H9 (cell line): ENCODE measurements around the gene CEP83. TPM values are rescaled to one million over a fixed set of nuclear protein-coding genes. Genes with fewer than 3 reads are reported as not detected.

ENCODE experiments used
- DNase-seq: peaks from one replicate; pipeline ENCODE4 v3.0.0-alpha.2; 2017
- H2AFZ ChIP-seq: one replicate; pipeline ENCODE4 v1.6.1; 2013; ENCODE audit warnings: mild to moderate bottlenecking, low read length, control low read depth, moderate library complexity
- H2AK5ac ChIP-seq: 2 replicates; pipeline ENCODE4 v1.6.1; 2013; ENCODE audit warnings: low read length, control low read depth, mixed read lengths; ENCODE audit not compliant: insufficient read length
- H2BK120ac ChIP-seq: one replicate; pipeline ENCODE4 v1.6.1; 2013; ENCODE audit warnings: low read depth, mild to moderate bottlenecking, low read length, control low read depth, inconsistent platforms; ENCODE audit not compliant: poor library complexity, severe bottlenecking
- H2BK12ac ChIP-seq: 2 replicates; pipeline ENCODE4 v1.6.1; 2013; ENCODE audit warnings: low read length, control low read depth, mixed read lengths, low read depth; ENCODE audit not compliant: insufficient read length
- H2BK15ac ChIP-seq: 2 replicates; pipeline ENCODE4 v1.6.1; 2013; ENCODE audit warnings: low read depth, low read length, control low read depth
- H2BK20ac ChIP-seq: one replicate; pipeline ENCODE4 v1.6.1; 2013; ENCODE audit warnings: low read depth, mild to moderate bottlenecking, low read length, control low read depth, inconsistent platforms; ENCODE audit not compliant: poor library complexity, severe bottlenecking
- H2BK5ac ChIP-seq: 2 replicates; pipeline ENCODE4 v1.6.1; 2013; ENCODE audit warnings: low read length, control low read depth, mixed read lengths; ENCODE audit not compliant: insufficient read length
- H3K14ac ChIP-seq: 2 replicates; pipeline ENCODE4 v1.6.1; 2013; ENCODE audit warnings: low read length, control low read depth; ENCODE audit not compliant: insufficient read depth
- H3K18ac ChIP-seq: 2 replicates; pipeline ENCODE4 v1.6.1; 2013; ENCODE audit warnings: low read depth, mild to moderate bottlenecking, mixed read lengths, low read length, control low read depth; ENCODE audit not compliant: insufficient read length
- H3K23ac ChIP-seq: 2 replicates; pipeline ENCODE4 v1.6.1; 2013; ENCODE audit warnings: low read length, control low read depth, mixed read lengths, low read depth; ENCODE audit not compliant: insufficient read length
- H3K23me2 ChIP-seq: 2 replicates; pipeline ENCODE4 v1.6.1; 2013; ENCODE audit warnings: low read depth, mild to moderate bottlenecking, mixed read lengths, low read length, control low read depth; ENCODE audit not compliant: insufficient read length, poor library complexity, severe bottlenecking
- H3K27ac ChIP-seq: 2 replicates; pipeline ENCODE4 v1.5.1; 2013; ENCODE audit warnings: low read length, control low read depth, mixed read lengths, low read depth; ENCODE audit not compliant: insufficient read length
- H3K27me3 ChIP-seq: 2 replicates; pipeline ENCODE4 v1.6.1; 2013; ENCODE audit warnings: low read length, control low read depth, inconsistent platforms; ENCODE audit not compliant: insufficient read depth
- H3K4ac ChIP-seq: 2 replicates; pipeline ENCODE4 v1.6.1; 2013; ENCODE audit warnings: low read depth, mild to moderate bottlenecking, control low read depth, inconsistent platforms, low read length, moderate library complexity
- H3K4me1 ChIP-seq: 2 replicates; pipeline ENCODE4 v1.6.1; 2013; ENCODE audit warnings: low read length, control low read depth, inconsistent platforms; ENCODE audit not compliant: insufficient read depth
- H3K4me2 ChIP-seq: 2 replicates; pipeline ENCODE4 v1.6.1; 2013; ENCODE audit warnings: low read length, control low read depth, mixed read lengths; ENCODE audit not compliant: insufficient read length, insufficient read depth
- H3K56ac ChIP-seq: 2 replicates; pipeline ENCODE4 v1.6.1; 2013; ENCODE audit warnings: low read depth, mild to moderate bottlenecking, mixed read lengths, low read length, control low read depth; ENCODE audit not compliant: insufficient read length
- H3K79me1 ChIP-seq: 2 replicates; pipeline ENCODE4 v1.6.1; 2013; ENCODE audit warnings: low read depth, mild to moderate bottlenecking, moderate library complexity, low read length, control low read depth, inconsistent platforms; ENCODE audit not compliant: insufficient read depth, poor library complexity, severe bottlenecking
- H3K79me2 ChIP-seq: 2 replicates; pipeline ENCODE4 v1.6.1; 2013; ENCODE audit warnings: low read length, control low read depth, inconsistent platforms; ENCODE audit not compliant: insufficient read depth
- H3K9ac ChIP-seq: 2 replicates; pipeline ENCODE4 v1.6.1; 2013; ENCODE audit warnings: low read length, control low read depth, mixed read lengths; ENCODE audit not compliant: insufficient read length; ENCODE audit errors: extremely low read depth
- H3K9me3 ChIP-seq: one replicate; pipeline ENCODE4 v1.6.1; 2013; ENCODE audit warnings: low read depth, low read length, inconsistent platforms; ENCODE audit not compliant: control insufficient read depth
- H3T11ph ChIP-seq: one replicate; pipeline ENCODE4 v1.6.1; 2013; ENCODE audit warnings: mild to moderate bottlenecking, low read length, control low read depth, inconsistent platforms
- H4K20me1 ChIP-seq: one replicate; pipeline ENCODE4 v1.6.1; 2013; ENCODE audit not compliant: control insufficient read depth, insufficient read length, insufficient read depth
- H4K5ac ChIP-seq: 2 replicates; pipeline ENCODE4 v1.6.1; 2013; ENCODE audit warnings: low read depth, mild to moderate bottlenecking, mixed read lengths, low read length, control low read depth; ENCODE audit not compliant: insufficient read length
- H4K8ac ChIP-seq: replicated peaks from 2 replicates; pipeline ENCODE4 v1.6.1; 2013; ENCODE audit warnings: low read length, control low read depth, mixed read lengths, low read depth; ENCODE audit not compliant: insufficient read length
- H4K91ac ChIP-seq: 2 replicates; pipeline ENCODE4 v1.6.1; 2013; ENCODE audit warnings: low read depth, mild to moderate bottlenecking, moderate library complexity, mixed read lengths, low read length, control low read depth; ENCODE audit not compliant: insufficient read length
- H3K27ac Mint-ChIP-seq, 3 experiments: 2 replicates in 2 of 3; 3 replicates in 1 of 3; pipeline ENCODE4 v1.8.0; 2020 to 2021; ENCODE audit warnings: mixed read lengths in 3 of 3, mild to moderate bottlenecking in 1 of 3, moderate library complexity in 1 of 3
- H3K27me3 Mint-ChIP-seq: 2 replicates; pipeline ENCODE4 v1.8.0; 2021; ENCODE audit warnings: low read depth, mild to moderate bottlenecking, moderate library complexity, mixed read lengths
- H3K36me3 Mint-ChIP-seq, 3 experiments: 2 replicates in 2 of 3; 3 replicates in 1 of 3; pipeline ENCODE4 v1.8.0; 2020 to 2021; ENCODE audit warnings: low read depth in 3 of 3, mixed read lengths in 3 of 3; ENCODE audit not compliant: insufficient read depth in 1 of 3
- H3K4me1 Mint-ChIP-seq, 2 experiments: 2 replicates each; pipeline ENCODE4 v1.8.0; 2020; ENCODE audit warnings: mixed read lengths in 2 of 2
- H3K4me3 Mint-ChIP-seq, 2 experiments: 2 replicates in 1 of 2; 3 replicates in 1 of 2; pipeline ENCODE4 v1.8.0; 2020 to 2021; ENCODE audit warnings: mild to moderate bottlenecking in 2 of 2, mixed read lengths in 2 of 2, moderate library complexity in 1 of 2
- H3K9me3 Mint-ChIP-seq, 2 experiments: 2 replicates in 1 of 2; 3 replicates in 1 of 2; pipeline ENCODE4 v1.8.0; 2020; ENCODE audit warnings: mild to moderate bottlenecking in 2 of 2, mixed read lengths in 2 of 2, moderate library complexity in 1 of 2
- CTCF ChIP-seq: fragments of 200-600 bp; sonication (generic); conservative IDR thresholded peaks from 3 replicates; pipeline ENCODE4 v1.8.0; 2021; ENCODE audit warnings: antibody characterized with exemption, mild to moderate bottlenecking
- WGBS: extraction: QIAGEN DNeasy Blood & Tissue Kit; methylation state at CpG from one replicate; pipeline ENCODE4 v1.1.7; 2013; ENCODE audit warnings: missing lambda C conversion rate, low lambda C conversion rate, mixed read lengths; ENCODE audit not compliant: insufficient read length; ENCODE audit errors: extremely low coverage; 5-methylcytosine and 5-hydroxymethylcytosine counted together
- total RNA-seq: library from RNA; stranded (reverse); gene quantifications from 2 replicates; pipeline ENCODE4 v1.2.1, GENCODE V29; 2021

The CEP83 gene
- total RNA-seq, 1 experiment from 2014 or later = 26.5 TPM

DNA sequence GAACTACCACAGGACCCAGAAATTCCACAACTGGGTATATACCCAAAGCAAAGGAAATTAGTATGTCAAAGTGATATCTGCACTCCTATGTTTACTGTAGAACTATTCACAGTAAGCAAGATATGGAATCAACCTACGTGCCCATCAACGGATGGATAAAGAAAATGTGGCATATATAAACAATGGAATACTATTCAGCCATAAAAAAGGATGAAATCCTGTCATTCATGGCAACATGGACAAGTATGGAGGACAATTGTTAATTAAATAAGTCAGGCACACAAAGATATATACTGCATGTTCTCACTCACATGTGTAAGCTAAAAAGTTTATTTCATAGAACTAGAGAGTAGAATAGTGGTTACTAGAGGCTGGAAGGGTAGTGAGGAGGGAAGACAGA is 97.0 kb downstream of the CEP83 start:
- Histone ChIP-seq H3K27me3 (no peaks in the 10 kb centered on the region), H2BK120ac (no peak overlapping the region), H3K4me2 (no peak overlapping the region), H3K56ac (no peak overlapping the region), H3K79me2 (no peaks in the 10 kb centered on the region), H2AK5ac (no peak overlapping the region), H2BK12ac (no peak overlapping the region), H2BK15ac (no peak overlapping the region), H2AFZ (no peak overlapping the region), H3K4ac (no peak overlapping the region), H3K23ac (no peak overlapping the region), H3K79me1 (no peaks in the 10 kb centered on the region), H3K4me1 (no peaks in the 10 kb centered on the region), H2BK20ac (no peak overlapping the region), H3K9ac (no peak overlapping the region), H2BK5ac (no peak overlapping the region), H4K20me1 (no peaks in the 10 kb centered on the region), H4K5ac (no peak overlapping the region), H4K91ac (no peak overlapping the region), H3K14ac (no peak overlapping the region), H3K27ac (no peak overlapping the region), H3K18ac (no peak overlapping the region), H3T11ph (no peak overlapping the region), H3K23me2 (no peaks in the 10 kb centered on the region), H3K9me3 (no peaks in the 10 kb centered on the region), H4K8ac (no peak overlapping the region)
- H3K9me3 Mint-ChIP-seq = peaks cover 19 to 34% of the 10 kb centered on the region in 2 experiments
- H3K36me3 Mint-ChIP-seq = peaks cover 41 to 70% (median 64%) of the 10 kb centered on the region in 3 experiments
- DNase-seq = no peak
- no peaks in the 10 kb centered on the region for H3K4me1 Mint-ChIP-seq
- TF ChIP-seq CTCF = no peak
- no peaks in the 10 kb centered on the region for H3K27me3 Mint-ChIP-seq
- H3K4me3 Mint-ChIP-seq = no peak overlapping the region
- no CpG with 5 or more reads among the region's 2 CpGs for WGBS
- no peak overlapping the region for H3K27ac Mint-ChIP-seq
